ENCODE data around the gene HTR3D. TPM values are rescaled to one million over a fixed set of nuclear protein-coding genes. Genes with fewer than 3 reads are reported as not detected.
"Not testable (repeated sequence)": the region's sequence is repeated elsewhere in the genome, so short reads cannot be mapped to it uniquely, and the experiment has no call there.

HTR3D gene
- total and polyA plus RNA-seq, 2 donors, result not detected

GRCh38 chr3:184066211-184066610, 34.7 kb downstream of the HTR3D start:
- H3K4me1 ChIP-seq (ENCODE audit: insufficient read depth), result no peaks in the 10 kb centered on the region
- no peak for DNase-seq (ENCODE audit: extremely low spot score)
- WGBS, result 80% methylated on average over 2 of the region's 2 CpGs
- no peak overlapping the region for H3K4me3 ChIP-seq (ENCODE audit: low read depth, low read length)
- H3K36me3 ChIP-seq (ENCODE audit: insufficient read depth), result no peaks in the 10 kb centered on the region
- no peak overlapping the region for H3K27ac ChIP-seq (ENCODE audit: low read depth)

GRCh38 chr3:184067573-184068055, 36.1 kb downstream of the HTR3D start:
- no peaks in the 10 kb centered on the region for H3K4me1 ChIP-seq (ENCODE audit: insufficient read depth)
- no peak overlapping the region for H3K4me3 ChIP-seq (ENCODE audit: low read depth, low read length)
- H3K27ac ChIP-seq (ENCODE audit: low read depth), result no peak overlapping the region
- 61% methylated on average over 6 of the region's 6 CpGs for WGBS
- DNase-seq (ENCODE audit: extremely low spot score), result no peak
- H3K36me3 ChIP-seq (ENCODE audit: insufficient read depth), result no peaks in the 10 kb centered on the region

GRCh38 chr3:184068344-184068743, 36.8 kb downstream of the HTR3D start:
- H3K4me3 ChIP-seq (ENCODE audit: low read depth, low read length), result no peak overlapping the region
- no peaks in the 10 kb centered on the region for H3K4me1 ChIP-seq (ENCODE audit: insufficient read depth)
- H3K36me3 ChIP-seq (ENCODE audit: insufficient read depth), result no peaks in the 10 kb centered on the region
- no peak overlapping the region for H3K27ac ChIP-seq (ENCODE audit: low read depth)
- no peak for DNase-seq (ENCODE audit: extremely low spot score)
- WGBS, result 89% methylated on average over 5 of the region's 5 CpGs

GRCh38 chr3:184071142-184071541, 39.6 kb downstream of the HTR3D start:
- not testable (repeated sequence) for H3K4me1 ChIP-seq (ENCODE audit: insufficient read depth); H3K4me3 ChIP-seq (ENCODE audit: low read depth, low read length); DNase-seq (ENCODE audit: extremely low spot score); H3K27ac ChIP-seq (ENCODE audit: low read depth); H3K36me3 ChIP-seq (ENCODE audit: insufficient read depth)
- WGBS, result 90% methylated on average over 7 of the region's 7 CpGs

GRCh38 chr3:184073621-184074020, 42.1 kb downstream of the HTR3D start:
- Histone ChIP-seq H3K4me1 (ENCODE audit: insufficient read depth) (no peaks in the 10 kb centered on the region), H3K4me3 (ENCODE audit: low read depth, low read length) (no peak overlapping the region), H3K36me3 (ENCODE audit: insufficient read depth) (no peaks in the 10 kb centered on the region), H3K27ac (ENCODE audit: low read depth) (no peak overlapping the region)
- WGBS, result 78% methylated on average over 4 of the region's 4 CpGs
- no peak for DNase-seq (ENCODE audit: extremely low spot score)

- 92% methylated on average over 6 of the region's 6 CpGs for WGBS
- H3K36me3 ChIP-seq (ENCODE audit: insufficient read depth), result no peaks in the 10 kb centered on the region
- H3K4me1 ChIP-seq (ENCODE audit: insufficient read depth), result no peaks in the 10 kb centered on the region
- no peak for DNase-seq (ENCODE audit: extremely low spot score)
- H3K27ac ChIP-seq (ENCODE audit: low read depth), result no peak overlapping the region
- H3K4me3 ChIP-seq (ENCODE audit: low read depth, low read length), result no peak overlapping the region
Measured at GRCh38 chr3:184075901-184076300, 44.4 kb downstream of the HTR3D start.

- Histone ChIP-seq H3K4me1 (ENCODE audit: insufficient read depth) (no peaks in the 10 kb centered on the region), H3K27ac (ENCODE audit: low read depth) (no peak overlapping the region), H3K36me3 (ENCODE audit: insufficient read depth) (no peaks in the 10 kb centered on the region), H3K4me3 (ENCODE audit: low read depth, low read length) (no peak overlapping the region)
- DNase-seq (ENCODE audit: extremely low spot score), result no peak
- 62% methylated on average over 5 of the region's 5 CpGs for WGBS
Measured at GRCh38 chr3:184077881-184078280, 46.3 kb downstream of the HTR3D start.

- no peak for DNase-seq (ENCODE audit: extremely low spot score)
- Histone ChIP-seq H3K4me3 (ENCODE audit: low read depth, low read length) (no peak overlapping the region), H3K36me3 (ENCODE audit: insufficient read depth) (no peaks in the 10 kb centered on the region), H3K4me1 (ENCODE audit: insufficient read depth) (no peaks in the 10 kb centered on the region), H3K27ac (ENCODE audit: low read depth) (no peak overlapping the region)
- 91% methylated on average over 3 of the region's 3 CpGs for WGBS
Measured at GRCh38 chr3:184078851-184079250, 47.3 kb downstream of the HTR3D start.

GRCh38 chr3:184081116-184081830, 49.7 kb downstream of the HTR3D start:
- Histone ChIP-seq H3K4me3 (ENCODE audit: low read depth, low read length) (no peak overlapping the region), H3K4me1 (ENCODE audit: insufficient read depth) (no peaks in the 10 kb centered on the region), H3K27ac (ENCODE audit: low read depth) (no peak overlapping the region), H3K36me3 (ENCODE audit: insufficient read depth) (no peaks in the 10 kb centered on the region)
- DNase-seq (ENCODE audit: extremely low spot score), result no peak
- WGBS, result 83% methylated on average over 16 of the region's 16 CpGs

GRCh38 chr3:184082034-184082433, 50.5 kb downstream of the HTR3D start:
- no peak for DNase-seq (ENCODE audit: extremely low spot score)
- H3K4me1 ChIP-seq (ENCODE audit: insufficient read depth), result no peaks in the 10 kb centered on the region
- no peak overlapping the region for H3K4me3 ChIP-seq (ENCODE audit: low read depth, low read length)
- H3K36me3 ChIP-seq (ENCODE audit: insufficient read depth), result no peaks in the 10 kb centered on the region
- H3K27ac ChIP-seq (ENCODE audit: low read depth), result no peak overlapping the region
- 91% methylated on average over 10 of the region's 10 CpGs for WGBS

GRCh38 chr3:184082465-184082864, 50.9 kb downstream of the HTR3D start:
- Histone ChIP-seq H3K4me3 (ENCODE audit: low read depth, low read length) (no peak overlapping the region), H3K27ac (ENCODE audit: low read depth) (no peak overlapping the region), H3K36me3 (ENCODE audit: insufficient read depth) (no peaks in the 10 kb centered on the region), H3K4me1 (ENCODE audit: insufficient read depth) (no peaks in the 10 kb centered on the region)
- no peak for DNase-seq (ENCODE audit: extremely low spot score)
- WGBS, result 75% methylated on average over 2 of the region's 2 CpGs

- Histone ChIP-seq H3K36me3 (ENCODE audit: insufficient read depth) (no peaks in the 10 kb centered on the region), H3K4me3 (ENCODE audit: low read depth, low read length) (no peak overlapping the region), H3K27ac (ENCODE audit: low read depth) (no peak overlapping the region), H3K4me1 (ENCODE audit: insufficient read depth) (no peaks in the 10 kb centered on the region)
- no peak for DNase-seq (ENCODE audit: extremely low spot score)
- WGBS, result 37% methylated on average over 3 of the region's 3 CpGs
Measured at GRCh38 chr3:184085389-184085852, 53.9 kb downstream of the HTR3D start.
